Liver (tissue), 9 donors: Measurements from ENCODE around the gene HIF3A. TPM values are rescaled to one million over a fixed set of nuclear protein-coding genes. Genes with fewer than 3 reads are reported as not detected.

Experiments used
- DNase-seq: peaks from one replicate; pipeline ENCODE4 v3.0.0-alpha.2; 2017; ENCODE audit warnings: low spot score
- H3K27ac ChIP-seq, 2 donors: one replicate each; pipeline ENCODE4 v1.7.0; 2013; ENCODE audit warnings: inconsistent platforms in 2 of 2, low read length in 2 of 2, control low read depth in 1 of 2, low read depth in 1 of 2, mild to moderate bottlenecking in 1 of 2
- H3K27me3 ChIP-seq, 4 donors: one replicate each; pipeline versions ENCODE4 v1.6.1 to v1.7.0; 2013; ENCODE audit warnings: low read length in 3 of 4, inconsistent platforms in 1 of 4, mild to moderate bottlenecking in 1 of 4, moderate library complexity in 1 of 4; ENCODE audit not compliant: control insufficient read depth in 4 of 4, insufficient read depth in 4 of 4
- H3K36me3 ChIP-seq, 4 donors: one replicate each; pipeline versions ENCODE4 v1.6.1 to v1.7.0; 2013; ENCODE audit warnings: low read length in 3 of 4, mild to moderate bottlenecking in 3 of 4, low read depth in 1 of 4, moderate library complexity in 1 of 4; ENCODE audit not compliant: control insufficient read depth in 4 of 4, insufficient read depth in 3 of 4
- H3K4me1 ChIP-seq, 4 donors: one replicate each; pipeline versions ENCODE4 v1.6.1 to v1.7.0; 2013; ENCODE audit warnings: low read length in 3 of 4, mild to moderate bottlenecking in 3 of 4, moderate library complexity in 1 of 4; ENCODE audit not compliant: control insufficient read depth in 4 of 4, insufficient read depth in 4 of 4
- H3K4me3 ChIP-seq, 3 donors: one replicate each; pipeline versions ENCODE4 v1.6.1 to v1.7.0; 2013; ENCODE audit warnings: low read length in 3 of 3, control low read depth in 1 of 3, low read depth in 1 of 3, mild to moderate bottlenecking in 1 of 3
- H3K9ac ChIP-seq, 2 donors: one replicate each; pipeline ENCODE4 v1.7.0; 2013; ENCODE audit warnings: low read length in 2 of 2, mild to moderate bottlenecking in 2 of 2, moderate library complexity in 2 of 2, control low read depth in 1 of 2, low read depth in 1 of 2
- H3K9me3 ChIP-seq, 4 donors: one replicate each; pipeline versions ENCODE4 v1.6.1 to v1.7.0; 2013; ENCODE audit warnings: low read length in 3 of 4; ENCODE audit not compliant: control insufficient read depth in 4 of 4
- ATF3 ChIP-seq: IDR thresholded peaks from 2 replicates; pipeline ENCODE4 v1.6.1; 2016; ENCODE audit warnings: antibody characterized with exemption
- CTCF ChIP-seq: fragments of 150-350 bp; IDR thresholded peaks from 2 replicates; pipeline ENCODE4 v1.5.1; 2017; ENCODE audit warnings: improper control_type of control experiment, low read depth, low read length; ENCODE audit not compliant: missing input control
- EGR1 ChIP-seq, 2 donors: IDR thresholded peaks; 2 replicates each; pipeline ENCODE4 v1.6.1; 2016 to 2018; ENCODE audit warnings: antibody characterized with exemption in 2 of 2, low read depth in 2 of 2
- FOXA1 ChIP-seq: IDR thresholded peaks from 2 replicates; pipeline ENCODE4 v1.6.1; 2016; ENCODE audit warnings: antibody characterized with exemption
- FOXA2 ChIP-seq: IDR thresholded peaks from 2 replicates; pipeline ENCODE4 v1.6.1; 2016; ENCODE audit warnings: antibody characterized with exemption
- GABPA ChIP-seq, 2 donors: IDR thresholded peaks in 1 of 2; conservative IDR thresholded peaks in 1 of 2; 2 replicates each; pipeline ENCODE4 v1.6.1; 2016; ENCODE audit warnings: antibody characterized with exemption in 2 of 2, mild to moderate bottlenecking in 1 of 2, moderate library complexity in 1 of 2
- HNF4A ChIP-seq, 2 donors: conservative IDR thresholded peaks; 2 replicates each; pipeline ENCODE4 v1.6.1; 2016; ENCODE audit warnings: antibody characterized with exemption in 2 of 2, mild to moderate bottlenecking in 2 of 2
- HNF4G ChIP-seq: IDR thresholded peaks from 2 replicates; pipeline ENCODE4 v1.6.1; 2016; ENCODE audit warnings: antibody characterized with exemption
- JUND ChIP-seq, 2 donors: IDR thresholded peaks; 2 replicates each; pipeline ENCODE4 v1.6.1; 2016; ENCODE audit warnings: antibody characterized with exemption in 2 of 2
- MAX ChIP-seq: IDR thresholded peaks from 2 replicates; pipeline ENCODE4 v1.6.1; 2016; ENCODE audit warnings: antibody characterized with exemption
- NR2F2 ChIP-seq: IDR thresholded peaks from 2 replicates; pipeline ENCODE4 v1.6.1; 2016; ENCODE audit warnings: antibody characterized with exemption
- RAD21 ChIP-seq, 2 donors: IDR thresholded peaks; 2 replicates each; pipeline ENCODE4 v1.6.1; 2016; ENCODE audit warnings: antibody characterized with exemption in 2 of 2, mild to moderate bottlenecking in 2 of 2
- RXRA ChIP-seq, 2 donors: IDR thresholded peaks; 2 replicates each; pipeline ENCODE4 v1.6.1; 2017 to 2018; ENCODE audit warnings: antibody characterized with exemption in 2 of 2, mild to moderate bottlenecking in 1 of 2
- SP1 ChIP-seq: IDR thresholded peaks from 2 replicates; pipeline ENCODE4 v1.6.1; 2018; ENCODE audit warnings: antibody characterized with exemption, mild to moderate bottlenecking
- TAF1 ChIP-seq: conservative IDR thresholded peaks from 2 replicates; pipeline ENCODE4 v1.6.1; 2016; ENCODE audit warnings: antibody characterized with exemption, mild to moderate bottlenecking
- YY1 ChIP-seq: IDR thresholded peaks from 2 replicates; pipeline ENCODE4 v1.6.1; 2016; ENCODE audit warnings: antibody characterized with exemption, mild to moderate bottlenecking
- ZBTB33 ChIP-seq: IDR thresholded peaks from 2 replicates; pipeline ENCODE4 v1.6.1; 2016; ENCODE audit warnings: antibody characterized with exemption
- WGBS: extraction: QIAGEN DNeasy Blood & Tissue Kit; methylation state at CpG from one replicate; pipeline ENCODE4 v1.1.7; 2013; 5-methylcytosine and 5-hydroxymethylcytosine counted together
- polyA plus RNA-seq, 2 donors: library from polyadenylated mRNA; stranded (reverse) in 1 of 2; unstranded in 1 of 2; fragments of 200-250 nt in 1 of 2; fragments of >200 nt in 1 of 2; fragmentation: Nextera tagmentation in 1 of 2; extraction: Ambion mirVana in 1 of 2; gene quantifications; one replicate each; pipeline versions ENCODE4 v1.2.1 to v1.2.3, GENCODE V29; 2013 to 2015
- total RNA-seq, 2 donors: library from RNA; depleted of rRNA; stranded (reverse); fragments of >200 nt; gene quantifications; one replicate each; pipeline ENCODE4 v1.2.3, GENCODE V29; 2014
- donor health status: healthy.
- donor health status: healthy.
- donor health status: healthy.
- donor health status: healthy.
- donor health status: healthy.

Gene HIF3A
- total and polyA plus RNA-seq, 4 donors, result 2.2 to 20.5 (median 6.8) TPM

- no peaks in the 10 kb centered on the region for H3K9me3 ChIP-seq
- no peak overlapping the region for H3K9ac ChIP-seq
- TF ChIP-seq RAD21 (IDR thresholded peaks at IDR 0.05) (no peak), HNF4G (no peak), JUND (IDR thresholded peaks at IDR 0.05) (no peak), EGR1 (IDR thresholded peaks at IDR 0.05; ENCODE audit: low read depth in 2 of 2) (no peak), NR2F2 (no peak), GABPA (IDR thresholded peaks at IDR 0.05 in 1 of 2, conservative IDR thresholded peaks at IDR 0.05 in 1 of 2) (no peak), ATF3 (no peak), MAX (no peak), YY1 (no peak), RXRA (IDR thresholded peaks at IDR 0.05) (no peak)
- H3K27ac ChIP-seq, result no peak overlapping the region
- no peaks in the 10 kb centered on the region for H3K36me3 ChIP-seq
- H3K27me3 ChIP-seq, result no peaks in the 10 kb centered on the region
- DNase-seq, result no peak
- 90% methylated on average over 6 of the region's 6 CpGs for WGBS
- H3K4me1 ChIP-seq, result no peaks in the 10 kb centered on the region
- no peak overlapping the region for H3K4me3 ChIP-seq
Observed at GRCh38 chr19:46319613-46320012, 22.8 kb downstream of the HIF3A start.

GRCh38 chr19:46320559-46320958 is 23.7 kb downstream of the HIF3A start:
- Histone ChIP-seq H3K9me3 (no peaks in the 10 kb centered on the region), H3K9ac (no peak overlapping the region), H3K27ac (no peak overlapping the region), H3K4me3 (no peak overlapping the region), H3K36me3 (no peaks in the 10 kb centered on the region), H3K4me1 (no peaks in the 10 kb centered on the region), H3K27me3 (no peaks in the 10 kb centered on the region)
- TF ChIP-seq RXRA (IDR thresholded peaks at IDR 0.05) (no peak), HNF4G (no peak), ZBTB33 (no peak), HNF4A (conservative IDR thresholded peaks at IDR 0.05) (no peak), ATF3 (no peak), SP1 (no peak), GABPA (IDR thresholded peaks at IDR 0.05 in 1 of 2, conservative IDR thresholded peaks at IDR 0.05 in 1 of 2) (no peak), NR2F2 (no peak), FOXA2 (no peak), RAD21 (IDR thresholded peaks at IDR 0.05) (no peak), JUND (IDR thresholded peaks at IDR 0.05) (no peak), CTCF (no peak), FOXA1 (no peak), MAX (no peak), YY1 (no peak), EGR1 (IDR thresholded peaks at IDR 0.05; ENCODE audit: low read depth in 2 of 2) (no peak), TAF1 (no peak)
- no peak for DNase-seq
- WGBS, result 90% methylated on average over 5 of the region's 5 CpGs
